Omental fat pad (tissue), 4 donors: Measurements from ENCODE around the gene CCDC88B. TPM values are rescaled to one million over a fixed set of nuclear protein-coding genes. Genes with fewer than 3 reads are reported as not detected.

Source experiments
- ATAC-seq: fragments of 150-250 bp; one replicate; pipeline ENCODE4 v1.9.1; 2016; ENCODE audit warnings: mild to moderate bottlenecking, moderate library complexity; ENCODE audit not compliant: low FRiP score
- DNase-seq: peaks from one replicate; pipeline ENCODE4 v3.0.0-alpha.2; 2019; ENCODE audit warnings: low spot score
- total RNA-seq, 4 donors: library from RNA; depleted of rRNA; stranded (reverse); fragments of >200 nt; gene quantifications; one replicate each; pipeline ENCODE4 v1.1.0, GENCODE V29; 2016
- TF ChIP-seq, protein P1 (sequence below), 3 donors: fragments of 450-650 bp; IDR thresholded peaks; one replicate each; pipeline ENCODE4 v1.5.1; 2016 to 2017; ENCODE audit warnings: antibody characterized with exemption in 3 of 3, mild to moderate bottlenecking in 3 of 3, moderate library complexity in 2 of 3

CCDC88B gene
- total RNA-seq, 4 donors from 2014 or later, result 6.2 to 24.1 (median 10.3) TPM

DNA sequence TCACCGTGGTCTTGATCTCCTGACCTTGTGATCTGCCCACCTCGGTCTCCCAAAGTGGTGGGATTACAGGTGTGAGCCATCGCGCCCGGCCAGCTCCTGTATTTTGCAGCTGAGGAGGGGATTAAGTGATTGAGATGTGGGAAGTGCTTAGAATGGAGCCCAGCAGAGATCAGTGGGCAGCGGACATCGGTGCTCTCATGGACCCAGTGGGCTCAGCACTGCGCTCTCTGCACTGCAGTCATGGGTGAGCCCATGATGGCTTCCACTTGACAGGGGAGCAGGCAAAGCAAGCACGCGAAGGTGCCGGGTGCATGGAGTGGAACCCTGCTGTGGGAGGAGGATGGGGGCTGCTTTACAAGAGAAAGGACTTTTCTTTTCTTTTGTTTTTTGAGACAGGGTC is 9.1 kb upstream of the CCDC88B start:
- DNase-seq, result no peak

DNA sequence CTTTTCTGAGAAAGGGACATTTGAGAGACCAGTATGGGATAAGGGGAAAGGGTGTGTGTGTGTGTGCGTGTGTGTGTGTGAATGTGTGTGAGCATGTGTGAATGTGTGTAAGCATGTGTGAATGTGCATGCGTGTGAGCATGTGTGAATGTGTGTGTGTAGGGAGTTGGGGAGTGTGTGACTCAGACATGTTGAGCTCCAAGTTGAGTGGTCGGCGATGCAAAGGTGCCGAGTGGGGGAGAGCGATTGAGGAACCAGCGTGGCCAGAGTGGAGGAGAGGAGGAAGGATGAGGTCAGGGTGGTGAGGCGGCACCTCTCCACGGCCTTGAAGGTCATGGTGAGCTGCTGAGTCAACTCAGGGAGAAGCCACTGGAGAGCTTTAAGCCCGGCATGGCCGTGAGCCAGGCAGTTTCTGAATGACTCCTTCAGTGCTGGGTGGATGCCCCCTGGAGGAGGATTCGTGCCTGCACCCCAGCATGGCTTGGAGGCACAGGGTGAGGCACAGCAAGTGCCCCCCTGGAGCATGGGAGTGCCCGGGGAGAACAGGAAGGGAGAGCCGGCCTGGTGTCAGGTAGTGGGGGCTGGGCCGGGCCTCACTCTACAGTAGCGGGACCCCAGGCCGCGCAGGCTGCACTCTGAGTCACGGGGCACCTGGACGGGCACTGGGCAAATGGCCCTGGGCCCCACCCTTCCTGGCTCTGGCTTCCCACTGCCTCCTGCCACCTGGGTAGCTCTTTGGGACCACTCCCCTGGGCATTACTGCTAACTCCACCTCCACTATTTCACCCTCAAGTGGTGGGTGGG is 8.2 kb upstream of the CCDC88B start:
- DNase-seq (peak; percentile 83), ATAC-seq (peak; percentile 91)
- TF ChIP-seq, protein P1, sequence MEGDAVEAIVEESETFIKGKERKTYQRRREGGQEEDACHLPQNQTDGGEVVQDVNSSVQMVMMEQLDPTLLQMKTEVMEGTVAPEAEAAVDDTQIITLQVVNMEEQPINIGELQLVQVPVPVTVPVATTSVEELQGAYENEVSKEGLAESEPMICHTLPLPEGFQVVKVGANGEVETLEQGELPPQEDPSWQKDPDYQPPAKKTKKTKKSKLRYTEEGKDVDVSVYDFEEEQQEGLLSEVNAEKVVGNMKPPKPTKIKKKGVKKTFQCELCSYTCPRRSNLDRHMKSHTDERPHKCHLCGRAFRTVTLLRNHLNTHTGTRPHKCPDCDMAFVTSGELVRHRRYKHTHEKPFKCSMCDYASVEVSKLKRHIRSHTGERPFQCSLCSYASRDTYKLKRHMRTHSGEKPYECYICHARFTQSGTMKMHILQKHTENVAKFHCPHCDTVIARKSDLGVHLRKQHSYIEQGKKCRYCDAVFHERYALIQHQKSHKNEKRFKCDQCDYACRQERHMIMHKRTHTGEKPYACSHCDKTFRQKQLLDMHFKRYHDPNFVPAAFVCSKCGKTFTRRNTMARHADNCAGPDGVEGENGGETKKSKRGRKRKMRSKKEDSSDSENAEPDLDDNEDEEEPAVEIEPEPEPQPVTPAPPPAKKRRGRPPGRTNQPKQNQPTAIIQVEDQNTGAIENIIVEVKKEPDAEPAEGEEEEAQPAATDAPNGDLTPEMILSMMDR (IDR thresholded peaks at IDR 0.05), result peak in 1 of 3 donors; percentile 12

More for the DNA sequence above, 9.1 kb upstream of the CCDC88B start:
- TF ChIP-seq, protein P1 (IDR thresholded peaks at IDR 0.05), result no peak
- ATAC-seq, result no peak

DNA sequence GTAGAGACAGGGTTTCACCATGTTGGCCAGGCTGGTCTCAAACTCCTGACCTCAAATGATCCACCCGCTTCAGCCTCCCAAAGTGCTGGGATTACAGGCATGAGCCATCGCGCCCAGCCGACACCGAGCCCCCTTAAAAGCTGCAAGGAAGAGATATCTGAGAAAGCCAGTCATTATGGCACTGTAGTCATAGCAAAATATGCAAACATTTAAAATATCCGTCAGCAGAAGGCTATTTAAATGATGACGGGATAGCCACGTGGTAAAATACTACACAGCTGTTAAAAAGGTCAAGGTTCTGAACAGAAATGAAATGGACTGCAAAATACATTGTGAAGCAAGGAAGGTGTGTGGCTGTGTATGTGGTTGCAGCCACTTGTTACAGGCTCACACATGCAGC is 6.4 kb upstream of the CCDC88B start:
- ATAC-seq (no peak), DNase-seq (no peak)
- TF ChIP-seq, protein P1 (IDR thresholded peaks at IDR 0.05), result no peak

DNA sequence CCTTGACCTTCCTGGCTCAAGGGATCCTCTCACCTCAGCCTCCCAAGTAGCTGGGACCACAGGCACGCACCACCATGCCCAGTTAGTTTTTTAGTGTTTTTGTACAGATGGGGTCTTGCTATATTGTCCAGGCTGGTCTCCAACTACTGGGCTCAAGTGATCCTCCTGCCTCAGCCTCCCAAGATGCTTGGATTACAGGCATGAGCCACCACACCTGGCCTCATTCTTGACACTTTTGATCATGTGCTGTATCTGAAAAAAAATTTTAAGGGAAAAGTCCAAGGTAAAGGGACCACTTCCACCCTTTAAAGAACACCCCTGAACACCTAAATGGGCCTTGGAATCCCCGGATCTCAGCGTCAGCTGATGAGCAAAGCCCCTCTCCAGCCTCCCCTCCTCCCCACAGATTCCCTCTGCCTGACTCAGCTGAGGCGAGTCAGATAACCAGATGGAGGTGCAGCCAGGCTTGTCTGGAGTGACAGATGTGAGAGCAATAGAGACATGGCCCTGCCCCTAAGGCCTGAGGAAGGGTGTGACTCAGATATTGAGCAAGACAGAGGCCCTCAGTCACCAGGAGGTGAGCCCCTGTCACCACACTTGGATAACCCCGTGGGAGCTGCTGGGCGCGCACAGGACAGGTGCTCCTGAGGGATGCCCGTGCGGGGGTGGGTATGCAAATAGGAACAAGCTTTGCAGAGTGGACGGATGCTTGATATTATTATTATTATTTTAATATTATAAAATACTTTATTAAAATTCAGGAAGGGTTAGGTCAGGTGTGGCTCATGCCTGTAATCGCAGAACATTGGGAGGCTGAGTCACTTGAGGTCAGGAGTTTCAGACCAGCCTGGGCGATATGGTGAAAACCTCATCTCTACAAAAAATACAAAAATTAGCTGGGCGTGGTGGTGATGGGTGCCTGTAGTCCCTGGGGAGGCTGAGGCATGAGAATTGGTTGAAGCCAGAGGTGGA is 5.0 kb upstream of the CCDC88B start:
- ATAC-seq (peak; percentile 83), DNase-seq (no peak)
- TF ChIP-seq, protein P1 (IDR thresholded peaks at IDR 0.05), result no peak

DNA sequence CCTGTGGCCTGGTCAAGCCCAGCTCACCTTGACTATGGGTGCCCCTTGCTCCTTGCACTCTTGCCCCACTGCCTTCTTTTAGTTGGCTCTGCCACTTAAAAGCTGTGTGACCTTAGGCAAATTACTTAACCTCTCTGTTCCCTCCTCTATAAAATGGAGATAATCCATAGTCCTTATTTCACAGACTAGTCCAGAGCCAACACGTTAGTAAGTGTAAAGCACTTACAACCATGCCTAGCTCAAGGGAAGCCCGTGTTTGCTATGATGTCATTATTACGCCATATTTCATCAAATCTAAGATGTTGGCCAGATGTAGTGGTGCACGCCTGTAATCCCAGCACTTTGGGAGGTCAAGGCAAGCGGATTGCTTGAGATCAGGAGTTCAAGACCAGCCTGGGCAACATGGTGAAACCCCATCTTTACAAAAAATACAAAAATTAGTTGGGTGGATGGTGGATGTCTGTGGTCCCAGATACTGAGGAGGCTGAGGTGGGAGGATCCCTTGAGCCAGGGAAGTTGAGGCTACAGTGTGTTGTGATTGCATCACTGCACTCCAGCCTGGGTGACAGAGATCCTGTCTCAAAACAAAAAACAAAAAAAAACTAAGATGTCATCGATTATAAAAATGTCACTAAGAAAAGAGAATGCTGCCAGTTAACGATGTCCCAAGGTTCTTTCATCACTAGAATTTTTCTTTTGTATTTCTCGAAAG is 2.3 kb upstream of the CCDC88B start:
- ATAC-seq (no peak), DNase-seq (no peak)
- TF ChIP-seq, protein P1 (IDR thresholded peaks at IDR 0.05), result no peak

DNA sequence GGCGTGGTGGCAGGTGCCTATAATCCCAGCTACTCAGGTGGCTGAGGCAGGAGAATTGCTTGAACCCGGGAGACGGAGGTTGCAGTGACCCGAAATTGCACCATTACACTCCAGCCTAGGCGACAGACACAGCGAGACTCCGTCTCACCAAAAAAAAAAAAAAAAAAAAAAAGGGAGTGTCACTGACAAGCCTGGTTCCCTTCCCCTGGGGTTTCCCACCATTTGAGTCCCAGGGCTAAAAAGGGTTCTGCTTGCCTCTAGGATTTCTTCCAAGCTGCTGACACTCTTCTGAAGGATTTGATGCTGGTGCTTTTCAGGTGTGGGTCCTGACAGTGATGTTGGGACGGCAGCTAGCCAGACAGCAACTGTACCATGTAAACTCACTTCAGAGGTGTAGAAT is 1.3 kb upstream of the CCDC88B start:
- TF ChIP-seq, protein P1 (IDR thresholded peaks at IDR 0.05), result no peak
- ATAC-seq, result no peak
- no peak for DNase-seq
